HG03159 (cell line): Measurements from ENCODE around the gene FABP7.
"Not testable (repeated sequence)": the region's sequence is repeated elsewhere in the genome, so short reads cannot be mapped to it uniquely, and the experiment has no call there.

ENCODE experiments used
- ATAC-seq: cut with Tn5 transposase; IDR thresholded peaks from one replicate; pipeline ENCODE4 v1.9.1; 2021; ENCODE audit warnings: mild to moderate bottlenecking, moderate library complexity; ENCODE audit not compliant: unreplicated experiment

Gene FABP7

DNA sequence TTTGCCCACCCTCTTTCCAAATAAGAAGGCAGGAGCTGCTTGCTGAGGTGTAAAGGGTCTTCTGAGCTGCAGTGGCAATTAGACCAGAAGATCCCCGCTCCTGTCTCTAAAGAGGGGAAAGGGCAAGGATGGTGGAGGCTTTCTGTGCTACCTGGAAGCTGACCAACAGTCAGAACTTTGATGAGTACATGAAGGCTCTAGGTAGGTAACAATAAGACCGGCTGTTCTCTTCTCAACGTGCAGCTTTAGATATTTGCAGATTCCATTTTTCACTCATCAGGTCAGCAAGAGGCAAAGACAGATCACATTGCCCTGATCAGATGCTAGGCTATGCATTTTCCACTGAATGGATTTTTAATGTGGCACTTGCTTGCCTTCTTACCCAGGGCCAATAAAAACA lies at the start of gene FABP7:
Gene FABP7 (plus strand): TSS at position 50 of the 400 bp plus-strand sequence. CDS start 79 bp downstream, at position 129.
- ATAC-seq = no peak

DNA sequence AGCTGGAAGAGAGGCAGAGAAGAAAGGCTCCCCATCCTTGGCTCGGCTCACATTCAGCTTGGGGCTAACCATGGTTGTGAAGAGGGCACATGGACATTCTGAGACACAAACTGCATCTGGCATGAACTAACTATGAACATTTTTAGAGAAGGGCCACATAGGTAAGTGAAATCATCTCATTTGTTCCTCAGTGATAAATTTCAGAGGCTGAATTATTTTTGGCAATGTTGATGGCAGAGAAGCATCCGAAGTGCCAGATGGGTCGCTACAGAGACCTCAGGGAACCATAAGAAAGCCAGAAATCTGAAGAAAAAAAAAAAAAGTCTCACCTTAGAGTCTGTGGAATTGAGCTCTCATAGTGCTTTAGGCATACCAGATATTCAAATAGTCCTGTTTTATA lies 49.2 kb upstream of the FABP7 start:
- ATAC-seq = no peak

DNA sequence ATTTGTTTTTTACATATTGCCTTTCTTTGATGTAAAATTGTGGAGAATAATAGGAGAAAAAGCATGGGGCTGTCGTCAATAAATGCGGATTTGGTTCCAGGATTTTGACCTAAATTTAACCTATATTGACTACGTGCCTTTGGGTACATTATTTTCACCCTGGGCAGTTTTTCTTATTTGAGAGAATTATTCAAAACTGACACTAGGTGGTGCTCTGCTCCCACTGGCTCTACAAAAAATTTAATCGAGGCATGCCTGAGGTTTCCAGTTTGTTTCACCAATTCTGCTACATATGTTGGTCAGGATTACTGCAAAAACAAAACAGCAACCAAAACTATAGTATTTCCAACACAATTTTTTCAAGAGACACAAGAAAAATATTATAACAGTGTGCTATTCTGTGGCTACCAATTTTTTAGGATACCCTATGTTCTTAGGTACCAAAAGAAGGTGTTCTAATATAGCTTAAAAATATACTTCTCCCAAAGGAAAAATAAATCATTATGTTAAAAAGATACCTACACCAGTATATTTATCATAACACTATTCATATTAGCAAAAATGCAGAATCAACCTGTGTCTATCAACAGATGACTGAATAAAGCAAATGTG lies 48.6 kb upstream of the FABP7 start:
- peak; percentile 66 for ATAC-seq

DNA sequence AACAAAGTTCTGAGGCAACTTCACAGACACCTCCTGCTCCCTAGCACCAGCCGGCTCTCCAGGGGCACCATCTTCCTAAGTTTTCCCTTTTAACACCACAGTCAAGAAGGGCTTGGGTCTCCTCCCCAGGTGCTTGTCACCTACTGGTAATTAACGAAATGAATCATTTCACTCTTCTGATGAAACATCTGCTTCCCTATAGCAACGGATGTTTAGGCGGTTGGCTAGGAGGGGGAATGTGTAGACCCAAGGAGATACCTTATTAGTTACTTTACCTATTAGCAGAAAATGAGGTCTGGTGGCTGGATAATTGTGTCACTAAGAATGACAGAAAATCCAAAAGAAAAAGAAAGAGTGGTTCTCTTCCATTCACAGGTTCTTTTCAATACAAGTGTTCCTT lies 46.3 kb upstream of the FABP7 start:
- ATAC-seq = no peak

DNA sequence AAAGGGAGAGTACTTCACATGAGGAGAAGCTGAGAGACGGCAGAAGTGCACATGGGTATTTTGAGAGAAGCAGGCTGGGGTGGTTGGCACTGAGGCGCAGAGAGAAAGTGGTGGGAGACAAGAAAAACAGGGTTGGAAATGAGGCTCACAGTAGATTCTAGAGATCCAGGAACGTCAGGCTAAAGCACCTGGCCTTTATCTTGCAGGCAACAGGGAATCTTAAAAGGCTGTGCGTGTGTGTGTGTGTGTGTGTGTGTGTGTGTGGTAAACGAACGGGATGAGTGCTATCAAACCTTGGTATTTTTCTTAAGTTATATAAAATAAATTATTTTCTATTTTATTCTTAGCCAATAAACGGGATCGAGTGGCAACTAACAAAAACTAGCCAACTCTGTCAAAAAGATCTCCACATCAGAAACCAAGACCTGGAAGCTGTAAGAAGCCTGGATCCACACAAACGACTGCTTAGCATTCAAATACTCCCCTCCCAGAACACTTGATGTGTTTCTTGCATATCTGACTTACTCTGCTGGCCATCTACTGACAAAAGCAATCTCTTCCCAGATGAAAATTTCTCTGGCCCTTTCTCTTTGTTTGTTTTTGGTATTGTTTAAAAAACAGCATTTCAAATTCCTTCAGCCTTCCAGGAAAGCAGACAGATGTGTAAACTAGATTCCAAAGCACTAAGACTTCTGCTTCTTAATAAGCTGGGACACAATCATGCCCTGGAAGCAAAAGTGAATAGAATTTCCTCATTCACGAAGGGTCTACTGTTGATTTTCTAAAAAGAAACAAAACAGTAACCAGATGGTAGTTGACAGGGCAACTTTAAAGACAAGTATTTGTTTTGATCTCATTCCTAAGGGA lies 44.8 kb upstream of the FABP7 start:
- ATAC-seq = no peak

DNA sequence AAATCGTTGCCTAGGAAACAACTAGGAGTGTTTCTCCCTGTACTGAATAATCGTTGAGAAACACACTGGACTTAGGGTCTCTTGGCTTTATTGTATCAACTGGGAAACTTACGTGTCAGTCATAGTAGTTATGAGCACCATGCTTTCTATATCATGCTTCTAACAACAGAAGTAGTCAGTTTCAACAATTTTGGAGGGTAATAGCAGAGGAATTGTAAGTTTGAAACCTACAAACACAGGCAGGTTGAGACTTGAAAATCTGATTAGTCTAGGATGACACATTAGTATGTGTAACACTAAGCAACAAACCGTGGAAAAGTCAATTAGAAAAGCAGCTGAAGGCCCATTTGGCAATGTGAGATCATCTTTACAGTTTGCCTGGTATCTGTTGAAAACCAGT lies 43.9 kb upstream of the FABP7 start:
- no peak for ATAC-seq

DNA sequence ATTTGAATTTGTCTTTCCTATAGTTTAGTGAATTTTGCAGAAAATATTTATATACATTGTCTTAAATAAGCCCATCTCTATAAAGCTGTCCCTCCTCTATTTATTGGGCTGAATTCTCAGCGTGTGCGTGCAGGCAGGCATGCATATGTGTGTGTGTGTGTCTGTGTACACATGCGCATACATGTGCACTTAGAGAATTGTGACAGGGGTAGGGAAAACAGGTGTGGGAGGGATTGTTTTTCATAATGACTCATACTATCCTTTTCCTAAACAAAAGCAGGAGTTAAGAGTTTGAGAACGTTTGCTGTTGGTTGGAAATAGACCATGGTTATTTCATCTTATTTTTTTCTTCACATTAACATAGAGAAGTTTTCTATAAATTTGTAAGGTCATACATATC lies 43.4 kb upstream of the FABP7 start:
- no peak for ATAC-seq

DNA sequence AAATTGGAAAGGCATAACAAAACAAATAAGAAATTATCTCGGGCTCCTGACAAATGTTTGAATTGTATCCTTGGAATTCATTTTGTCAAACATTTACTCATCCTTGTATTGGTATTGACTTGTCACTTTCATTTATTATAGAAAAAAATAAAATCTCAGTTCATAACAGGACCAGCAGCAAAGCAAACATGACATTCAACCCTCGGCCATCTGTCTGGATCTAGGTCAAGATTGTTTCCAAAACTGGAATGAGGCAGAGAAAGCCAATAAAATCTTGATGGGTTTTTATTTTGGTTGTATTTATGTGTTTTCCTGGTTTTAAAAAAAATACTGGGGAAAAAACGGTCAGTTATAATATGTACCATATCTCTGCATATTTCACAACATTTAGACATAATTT lies 42.9 kb upstream of the FABP7 start:
- no peak for ATAC-seq

DNA sequence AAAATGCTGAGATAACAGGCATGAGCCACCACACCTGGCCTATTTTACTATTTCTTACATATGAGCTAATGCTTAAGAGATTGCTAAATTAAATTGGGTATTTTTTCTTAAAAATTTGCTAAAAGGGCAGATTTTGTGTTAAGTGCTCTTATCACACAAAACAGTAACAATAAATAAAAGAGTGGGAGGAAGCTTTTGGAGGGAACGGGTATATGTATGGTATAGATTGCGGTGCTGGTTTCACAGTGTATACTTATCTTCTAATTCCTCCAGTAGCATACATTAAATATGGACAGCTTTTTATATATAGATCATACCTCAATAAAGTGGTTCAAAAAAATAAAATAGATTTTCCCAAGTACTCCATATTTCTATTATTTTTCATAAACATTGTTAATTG lies 39.4 kb upstream of the FABP7 start:
- ATAC-seq = no peak

DNA sequence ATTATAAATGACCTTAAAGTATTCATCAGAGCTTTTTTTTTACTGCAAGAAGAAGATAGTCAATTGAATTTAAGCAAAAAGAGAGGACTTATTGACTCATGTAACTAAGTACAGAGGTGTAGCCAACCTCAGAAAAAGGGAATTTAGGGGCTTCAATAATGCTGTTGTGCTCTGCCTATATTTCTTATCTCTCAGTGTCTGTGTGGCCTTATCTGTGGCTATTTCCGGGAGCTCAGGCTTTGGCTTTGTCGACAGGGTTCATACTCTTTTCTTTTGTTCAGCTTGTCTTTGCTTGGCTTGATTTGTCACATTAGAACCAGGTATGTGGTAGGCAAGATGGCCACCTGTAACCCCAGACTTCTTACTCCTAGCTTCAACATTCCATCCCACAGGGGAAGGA lies 38.6 kb upstream of the FABP7 start:
- no peak for ATAC-seq

DNA sequence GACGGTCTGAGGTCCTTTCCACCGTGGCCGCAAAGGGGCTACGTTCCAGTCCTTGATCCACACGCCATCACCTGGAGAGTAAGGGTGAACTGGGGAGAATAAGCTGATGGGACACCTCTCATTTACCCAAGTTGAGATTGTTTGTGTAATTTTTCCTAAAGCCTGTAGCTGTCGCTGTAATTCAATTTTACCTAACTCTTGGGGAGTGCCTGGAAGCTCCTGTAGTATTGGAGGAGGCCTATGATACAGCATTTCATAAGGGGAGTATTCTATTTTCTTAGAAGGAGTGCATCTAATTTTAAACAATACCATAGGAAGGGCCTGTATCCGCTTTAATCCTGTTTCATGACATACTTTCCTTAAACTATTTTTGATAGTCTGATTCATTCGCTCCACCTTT lies 35.3 kb upstream of the FABP7 start:
- not testable (repeated sequence) for ATAC-seq

DNA sequence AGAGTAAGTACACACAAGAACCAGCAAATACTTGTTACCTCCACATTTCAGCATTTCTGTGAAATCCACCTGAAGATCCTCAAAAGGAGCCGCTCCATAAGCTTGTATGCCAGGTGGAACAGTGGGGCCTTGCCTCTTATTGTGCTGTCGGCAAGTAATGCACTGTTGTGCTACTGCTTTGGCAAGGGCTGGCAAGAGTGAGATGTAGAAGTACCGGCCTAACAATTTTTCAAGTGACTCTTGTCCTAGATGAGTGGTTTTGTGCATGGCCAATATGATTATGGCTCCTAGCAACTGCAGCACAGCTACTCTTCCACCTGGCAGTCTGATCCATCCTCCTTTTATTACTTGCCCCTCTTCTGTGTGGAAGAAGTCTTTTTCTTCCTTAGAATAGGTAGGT lies 34.7 kb upstream of the FABP7 start:
- not testable (repeated sequence) for ATAC-seq

DNA sequence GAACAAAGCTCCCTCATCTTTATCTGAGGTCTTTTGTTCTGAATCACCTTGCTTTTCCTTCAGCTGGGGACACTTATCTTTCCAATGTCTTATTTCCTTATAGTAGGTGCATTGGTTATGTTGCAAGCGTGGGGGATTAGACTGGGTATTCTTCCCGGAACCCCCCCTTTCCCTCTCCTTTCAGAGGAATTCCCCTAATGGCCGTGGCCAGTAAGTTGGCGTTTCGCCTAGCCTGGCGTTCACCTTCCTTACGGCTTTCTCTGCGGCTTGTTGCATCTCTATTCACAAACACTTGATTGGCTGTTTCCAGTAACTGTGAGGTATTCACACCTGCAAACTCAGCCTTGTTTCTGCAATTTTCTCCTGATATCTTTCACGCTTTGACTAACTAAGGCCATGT lies 32.8 kb upstream of the FABP7 start:
- ATAC-seq = no peak

DNA sequence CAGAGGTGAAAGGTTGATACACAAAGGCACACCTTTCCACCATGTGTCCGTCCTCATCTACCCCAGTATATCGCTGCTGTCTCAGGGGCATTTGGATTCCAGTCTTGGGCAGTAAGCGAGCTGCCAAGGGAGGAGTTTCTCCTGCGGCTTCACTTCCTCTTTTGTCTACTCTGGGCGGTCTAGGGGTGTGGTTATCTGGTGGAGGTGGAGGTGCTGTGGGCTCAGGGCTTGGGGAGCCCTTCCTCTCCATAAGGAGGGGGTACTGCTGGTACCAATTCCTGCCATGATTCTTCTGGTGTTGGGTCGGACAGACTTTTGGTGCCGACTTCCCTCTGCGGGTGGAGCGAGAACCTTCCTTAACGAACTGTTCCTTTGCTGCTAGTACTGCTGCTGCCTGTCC lies 31.9 kb upstream of the FABP7 start:
- no peak for ATAC-seq

DNA sequence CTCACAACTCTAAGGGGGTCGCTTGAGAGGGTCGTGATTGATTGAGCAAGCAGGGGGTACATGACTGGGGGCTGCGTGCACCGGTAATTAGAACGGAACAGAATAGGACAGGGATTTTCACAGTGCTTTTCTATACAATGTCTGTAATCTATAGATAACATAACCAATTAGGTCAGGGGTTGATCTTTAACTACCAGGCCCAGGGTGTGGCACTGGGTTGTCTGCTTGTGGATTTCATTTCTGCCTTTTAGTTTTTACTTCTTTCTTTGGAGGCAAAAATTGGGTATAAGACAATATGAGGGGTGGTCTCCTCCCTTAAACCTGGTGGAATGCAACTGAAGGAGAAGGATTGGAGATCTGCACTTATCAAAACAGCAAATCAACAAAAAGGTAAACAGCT lies 30.6 kb upstream of the FABP7 start:
- ATAC-seq = not testable (repeated sequence)

DNA sequence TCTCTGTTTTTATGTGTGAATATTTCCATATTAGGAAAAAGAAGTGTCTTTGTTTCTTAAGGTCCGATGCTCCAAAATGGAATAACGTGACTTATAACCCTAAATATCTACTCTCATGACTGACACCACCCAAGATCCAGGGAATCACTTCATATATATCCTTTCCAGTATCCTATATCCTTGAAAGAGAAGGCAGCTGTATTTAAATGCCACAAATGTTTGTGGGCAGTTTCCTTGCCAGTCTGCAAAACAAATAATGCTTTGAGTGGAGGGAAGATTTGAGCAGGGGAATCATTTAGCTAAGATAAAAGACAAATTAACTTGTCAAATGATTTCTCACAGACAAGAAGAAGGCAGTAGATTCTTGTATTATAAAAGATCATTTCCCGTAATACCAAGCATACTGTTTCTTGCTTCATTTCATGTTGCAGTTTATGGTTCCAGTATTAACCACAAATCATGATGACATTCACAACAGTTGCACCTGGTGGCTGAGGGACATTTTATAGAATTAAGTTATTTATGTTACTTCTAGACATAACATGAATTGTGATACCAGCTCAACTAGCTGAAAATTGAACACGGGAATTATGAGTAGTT lies 30.0 kb upstream of the FABP7 start:
- ATAC-seq = no peak

DNA sequence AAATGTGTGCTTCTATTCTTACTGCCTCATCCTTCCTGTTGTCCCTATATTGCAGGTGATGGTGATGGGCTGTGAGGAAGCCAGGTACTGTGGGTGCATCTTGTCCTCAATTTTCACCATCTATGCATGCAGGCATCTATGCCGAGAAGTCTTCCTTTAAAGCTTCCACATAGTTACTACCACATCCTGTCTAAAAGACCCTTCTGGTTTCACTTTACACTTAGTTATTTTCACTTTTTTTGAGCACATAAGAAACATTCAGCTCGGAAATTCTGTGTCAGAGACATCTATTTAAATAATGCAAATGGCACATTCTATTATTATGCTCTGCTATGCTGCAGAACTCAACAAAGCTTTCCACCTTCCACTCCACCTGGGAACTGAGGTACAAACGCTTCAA lies 28.2 kb upstream of the FABP7 start:
- ATAC-seq = peak; percentile 90

DNA sequence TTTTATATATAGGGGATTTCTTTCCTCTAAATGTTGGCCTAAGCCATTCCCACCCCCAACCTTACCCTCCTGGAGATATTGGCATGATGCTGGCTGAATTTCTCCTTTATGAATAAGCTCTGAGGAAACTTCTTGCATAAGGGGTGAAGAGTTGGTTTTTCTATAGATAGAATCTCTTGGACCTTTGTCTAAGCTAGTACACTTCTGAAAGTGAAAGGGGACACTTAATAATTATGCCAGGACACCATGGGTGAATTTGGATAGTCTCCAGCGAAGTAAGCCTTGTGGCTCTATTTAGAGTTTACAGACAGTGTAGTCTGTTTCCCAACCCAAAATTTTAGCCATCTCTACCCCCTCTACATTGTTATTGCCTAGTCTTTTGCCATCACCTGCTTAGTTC lies 27.1 kb upstream of the FABP7 start:
- ATAC-seq = no peak

DNA sequence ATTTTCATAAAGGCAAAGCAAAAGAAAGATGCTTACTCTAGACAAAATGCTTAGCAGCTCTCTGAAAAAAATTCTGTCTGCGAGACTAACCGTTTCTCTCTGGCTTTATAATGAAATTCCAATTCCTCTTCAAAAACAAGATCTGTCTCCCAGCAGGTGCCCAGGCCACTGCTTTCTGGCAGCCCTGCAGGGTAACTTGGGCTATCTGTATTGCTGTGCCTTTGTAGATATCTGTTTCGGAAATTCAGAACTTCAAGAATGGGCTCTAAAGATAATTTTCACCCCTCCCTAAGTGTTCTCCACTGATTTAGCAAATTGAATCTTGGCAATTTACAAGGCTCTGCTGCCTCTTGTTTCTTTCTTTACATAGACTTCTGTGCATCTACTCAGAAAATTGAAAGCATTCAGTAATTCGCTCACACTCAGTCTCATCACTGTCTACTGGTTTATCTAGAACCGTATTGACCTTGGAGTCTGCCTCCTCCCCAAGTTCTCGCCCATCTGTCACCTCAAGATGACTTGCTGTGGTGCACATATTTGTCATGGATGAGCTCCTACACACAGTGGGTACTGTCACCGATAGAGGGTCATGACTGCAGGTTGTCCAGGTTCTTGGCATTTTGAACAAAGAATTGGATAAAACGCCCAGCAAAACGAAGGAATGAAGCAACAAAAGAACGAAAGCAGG lies 26.4 kb upstream of the FABP7 start:
- no peak for ATAC-seq

DNA sequence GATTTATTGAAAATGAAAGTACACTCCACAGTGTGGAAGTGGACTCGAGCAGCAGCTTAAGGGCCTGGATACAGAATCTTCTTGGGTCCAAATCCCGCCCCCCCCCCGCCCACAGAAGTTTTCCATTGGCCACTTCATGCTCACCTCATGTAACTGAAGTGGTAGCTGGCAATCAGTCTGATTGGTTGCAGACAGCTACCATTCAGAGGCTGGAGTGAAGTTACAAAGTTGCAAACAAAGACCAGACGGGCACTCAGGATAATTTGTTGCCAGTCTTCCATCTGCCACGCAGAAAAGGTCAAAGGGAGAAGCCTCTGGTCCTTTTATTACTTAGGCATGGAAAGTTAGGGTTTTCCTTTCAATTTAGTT lies 25.8 kb upstream of the FABP7 start:
- no peak for ATAC-seq

DNA sequence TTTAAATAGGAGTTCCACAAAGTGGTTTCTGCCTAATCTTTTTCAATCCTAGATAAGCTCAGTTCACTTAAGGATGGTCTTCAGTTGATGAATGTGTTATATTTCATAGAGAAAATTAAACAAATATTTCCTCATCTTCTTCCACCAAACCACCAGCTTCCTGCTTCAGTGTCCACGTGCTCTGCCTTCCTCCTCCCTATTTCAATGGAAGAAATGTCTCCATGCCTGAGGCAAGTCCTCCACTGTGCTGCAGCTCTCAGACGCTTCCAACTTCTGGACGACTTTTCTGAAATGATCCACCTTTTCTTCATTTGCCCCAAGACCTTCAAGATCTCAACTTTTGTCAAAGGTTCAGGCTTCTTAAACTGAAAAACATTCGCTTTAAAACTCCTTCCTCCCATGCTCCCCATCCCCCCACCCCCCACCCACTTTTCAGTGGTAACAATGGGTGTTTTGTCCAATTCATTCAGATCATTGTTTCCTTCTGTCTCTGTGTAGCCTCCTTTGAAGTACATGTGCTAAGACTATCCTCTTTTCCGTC lies 25.3 kb upstream of the FABP7 start:
- ATAC-seq = no peak
